Calu3 (cell line): ENCODE measurements around the gene NAT9. TPM values are rescaled to one million over a fixed set of nuclear protein-coding genes. Genes with fewer than 3 reads are reported as not detected.

Experiments used
- BruUV-seq: library from RNA; stranded (reverse); fragments of 400-500 nt; replicated peaks from 2 replicates; lab custom pipeline; 2021; lab: Mats Ljungman, UMichigan
- CTCF ChIA-PET: fragments of 300-600 bp; sonication (Branson Sonifier 250); formaldehyde crosslinking; loops from one replicate; lab custom pipeline; 2022; ENCODE audit warnings: antibody characterized with exemption; lab: Charles Lee
- DNase-seq: peaks from one replicate; pipeline ENCODE4 v3.0.0; 2022
- H3K27ac Mint-ChIP-seq: one replicate; pipeline ENCODE4 v1.8.0; 2022; ENCODE audit warnings: mixed read lengths; ENCODE audit not compliant: unreplicated experiment
- H3K27me3 Mint-ChIP-seq: one replicate; pipeline ENCODE4 v1.8.0; 2022; ENCODE audit warnings: mixed read lengths; ENCODE audit not compliant: unreplicated experiment
- H3K36me3 Mint-ChIP-seq: one replicate; pipeline ENCODE4 v1.8.0; 2022; ENCODE audit warnings: mild to moderate bottlenecking, moderate library complexity, mixed read lengths; ENCODE audit not compliant: insufficient read depth, unreplicated experiment
- H3K4me1 Mint-ChIP-seq: one replicate; pipeline ENCODE4 v1.8.0; 2022; ENCODE audit warnings: mild to moderate bottlenecking, low read depth, mixed read lengths; ENCODE audit not compliant: unreplicated experiment
- H3K4me3 Mint-ChIP-seq: one replicate; pipeline ENCODE4 v1.8.0; 2022; ENCODE audit warnings: mild to moderate bottlenecking, low read depth, moderate library complexity, mixed read lengths; ENCODE audit not compliant: unreplicated experiment
- H3K9me3 Mint-ChIP-seq: one replicate; pipeline ENCODE4 v1.8.0; 2022; ENCODE audit warnings: low read depth, mixed read lengths; ENCODE audit not compliant: unreplicated experiment
- CTCF ChIP-seq: fragments of 200-600 bp; IDR thresholded peaks from one replicate; pipeline ENCODE4 v1.8.0; 2022; ENCODE audit warnings: antibody characterized with exemption; ENCODE audit not compliant: unreplicated experiment
- intact Hi-C: fragments of 100-400 bp; cut with micrococcal nuclease; formaldehyde crosslinking; loops from one replicate; pipeline ENCODE4 v1.10.0; 2022; ENCODE audit not compliant: unreplicated experiment
- total RNA-seq: library from RNA; stranded (reverse); gene quantifications from 2 replicates; pipeline ENCODE4 v1.2.3, GENCODE V29; 2022

Gene NAT9
- total RNA-seq, 1 experiment from 2014 or later: 66.5 TPM

- Mint-ChIP-seq H3K4me3 (no peak overlapping the region), H3K9me3 (no peaks in the 10 kb centered on the region), H3K4me1 (peaks cover 6% of the 10 kb centered on the region), H3K27ac (no peak overlapping the region), H3K27me3 (peaks cover 13% of the 10 kb centered on the region), H3K36me3 (no peaks in the 10 kb centered on the region)
- no peak for DNase-seq
- no TSS peak for BruUV-seq
- TF ChIP-seq CTCF: no peak
- intact Hi-C loops: no loop called here
- CTCF ChIA-PET: no interaction called here
Measured at GRCh38 chr17:74732042-74732867, 43.9 kb downstream of the NAT9 start.

GRCh38 chr17:74731347-74731605, 44.9 kb downstream of the NAT9 start:
- H3K9me3 Mint-ChIP-seq: no peaks in the 10 kb centered on the region
- H3K27me3 Mint-ChIP-seq: peaks cover 6% of the 10 kb centered on the region
- DNase-seq: no peak
- no peak overlapping the region for H3K27ac Mint-ChIP-seq
- TF ChIP-seq CTCF: no peak
- H3K4me3 Mint-ChIP-seq: no peak overlapping the region
- intact Hi-C loops: no loop called here
- CTCF ChIA-PET: no interaction called here
- no peaks in the 10 kb centered on the region for H3K36me3 Mint-ChIP-seq
- no TSS peak for BruUV-seq
- peaks cover 3% of the 10 kb centered on the region for H3K4me1 Mint-ChIP-seq

- Mint-ChIP-seq H3K4me3 (no peak overlapping the region), H3K27ac (no peak overlapping the region), H3K4me1 (no peaks in the 10 kb centered on the region), H3K27me3 (peaks cover under 1% of the 10 kb centered on the region), H3K9me3 (no peaks in the 10 kb centered on the region), H3K36me3 (no peaks in the 10 kb centered on the region)
- CTCF ChIA-PET: interaction anchor here (0.6 kb wide), 1 partner anchor 276 kb away, joined by 3 read pairs; no protein-coding TSS in a partner anchor
- intact Hi-C loops: no loop called here
- no TSS peak for BruUV-seq
- no peak for TF ChIP-seq CTCF
- no peak for DNase-seq
Measured at GRCh38 chr17:74730491-74731346, 45.4 kb downstream of the NAT9 start.

GRCh38 chr17:74729866-74730265, 46.3 kb downstream of the NAT9 start:
- intact Hi-C loops: no loop called here
- no peak for TF ChIP-seq CTCF
- BruUV-seq: no TSS peak
- Mint-ChIP-seq H3K4me3 (no peak overlapping the region), H3K4me1 (no peaks in the 10 kb centered on the region), H3K9me3 (no peaks in the 10 kb centered on the region), H3K27me3 (no peaks in the 10 kb centered on the region), H3K36me3 (no peaks in the 10 kb centered on the region), H3K27ac (no peak overlapping the region)
- DNase-seq: no peak
- CTCF ChIA-PET: no interaction called here
